Mesenchymal stem cell (in vitro differentiated cells and primary cell): ENCODE measurements around the gene UBR3.

Source experiments
- DNase-seq: peaks from one replicate; pipeline ENCODE4 v3.0.0-alpha.2; 2013
- H2AFZ ChIP-seq: one replicate; pipeline ENCODE4 v1.6.1; 2013; ENCODE audit warnings: low read depth, mild to moderate bottlenecking, control low read depth, inconsistent platforms, low read length, moderate library complexity
- H2AK5ac ChIP-seq: 2 replicates; pipeline ENCODE4 v1.6.1; 2013; ENCODE audit warnings: low read length, moderate library complexity, mild to moderate bottlenecking, inconsistent platforms; ENCODE audit not compliant: severe bottlenecking
- H2BK120ac ChIP-seq: one replicate; pipeline ENCODE4 v1.6.1; 2013; ENCODE audit warnings: low read depth, mild to moderate bottlenecking, inconsistent platforms, low read length, moderate library complexity
- H2BK12ac ChIP-seq, 2 experiments: one replicate each; pipeline ENCODE4 v1.6.1; 2013; ENCODE audit warnings: inconsistent platforms in 2 of 2, low read length in 2 of 2, mild to moderate bottlenecking in 2 of 2, moderate library complexity in 2 of 2, control low read depth in 1 of 2
- H2BK15ac ChIP-seq: one replicate; pipeline ENCODE4 v1.6.1; 2013; ENCODE audit warnings: mild to moderate bottlenecking, low read depth, inconsistent platforms; ENCODE audit not compliant: poor library complexity, severe bottlenecking
- H2BK5ac ChIP-seq: 2 replicates; pipeline ENCODE4 v1.6.1; 2013; ENCODE audit warnings: low read depth, mild to moderate bottlenecking, low read length, control low read depth, inconsistent platforms; ENCODE audit not compliant: poor library complexity, severe bottlenecking
- H3K14ac ChIP-seq, 2 experiments: one replicate each; pipeline ENCODE4 v1.6.1; 2013; ENCODE audit warnings: inconsistent platforms in 2 of 2, low read length in 2 of 2, control low read depth in 1 of 2, mild to moderate bottlenecking in 1 of 2, moderate library complexity in 1 of 2
- H3K18ac ChIP-seq, 2 experiments: one replicate each; pipeline ENCODE4 v1.6.1; 2013; ENCODE audit warnings: inconsistent platforms in 2 of 2, low read length in 2 of 2, control low read depth in 1 of 2, low read depth in 1 of 2, mild to moderate bottlenecking in 1 of 2
- H3K23ac ChIP-seq, 2 experiments: one replicate each; pipeline ENCODE4 v1.6.1; 2013; ENCODE audit warnings: inconsistent platforms in 2 of 2, low read length in 2 of 2, mild to moderate bottlenecking in 2 of 2, moderate library complexity in 2 of 2, control low read depth in 1 of 2
- H3K27ac ChIP-seq: 2 replicates; pipeline ENCODE4 v1.5.1; 2013; ENCODE audit warnings: mild to moderate bottlenecking, moderate library complexity, low read length, control low read depth, inconsistent platforms; ENCODE audit not compliant: poor library complexity, severe bottlenecking
- H3K27me3 ChIP-seq, 2 experiments: 2 replicates each; pipeline versions ENCODE4 v1.6.1 to v1.7.0; 2013; ENCODE audit warnings: low read length in 2 of 2, mild to moderate bottlenecking in 2 of 2, moderate library complexity in 2 of 2, control low read depth in 1 of 2, inconsistent platforms in 1 of 2; ENCODE audit not compliant: control insufficient read depth in 1 of 2, insufficient read depth in 1 of 2
- H3K36me3 ChIP-seq, 2 experiments: 2 replicates each; pipeline versions ENCODE4 v1.6.1 to v1.7.0; 2013; ENCODE audit warnings: low read length in 2 of 2, control low read depth in 1 of 2, inconsistent platforms in 1 of 2, low read depth in 1 of 2, mild to moderate bottlenecking in 1 of 2; ENCODE audit not compliant: insufficient read depth in 2 of 2, control insufficient read depth in 1 of 2
- H3K4ac ChIP-seq, 2 experiments: one replicate each; pipeline ENCODE4 v1.6.1; 2013; ENCODE audit warnings: inconsistent platforms in 2 of 2, low read length in 2 of 2, mild to moderate bottlenecking in 2 of 2, moderate library complexity in 2 of 2, control low read depth in 1 of 2, low read depth in 1 of 2
- H3K4me1 ChIP-seq: 2 replicates; pipeline ENCODE4 v1.6.1; 2013; ENCODE audit warnings: low read depth, low read length, control low read depth; ENCODE audit not compliant: control insufficient read depth, insufficient read depth
- H3K4me2 ChIP-seq: 2 replicates; pipeline ENCODE4 v1.6.1; 2013; ENCODE audit warnings: low read length, mild to moderate bottlenecking, inconsistent platforms; ENCODE audit not compliant: poor library complexity, severe bottlenecking
- H3K4me3 ChIP-seq, 2 experiments: 2 replicates each; pipeline versions ENCODE4 v1.5.1 to v1.7.0; 2013; ENCODE audit warnings: low read length in 2 of 2, mild to moderate bottlenecking in 2 of 2, control low read depth in 1 of 2, low read depth in 1 of 2; ENCODE audit not compliant: insufficient read depth in 1 of 2
- H3K79me1 ChIP-seq: replicated peaks from 2 replicates; pipeline ENCODE4 v1.6.1; 2013; ENCODE audit warnings: mild to moderate bottlenecking, control low read depth, low read length, inconsistent platforms; ENCODE audit not compliant: poor library complexity, severe bottlenecking
- H3K9ac ChIP-seq: 2 replicates; pipeline ENCODE4 v1.7.0; 2013; ENCODE audit warnings: mild to moderate bottlenecking, low read length, moderate library complexity
- H3K9me3 ChIP-seq: 2 replicates; pipeline ENCODE4 v1.7.0; 2013; ENCODE audit warnings: mild to moderate bottlenecking, low read length; ENCODE audit not compliant: control insufficient read depth
- H4K8ac ChIP-seq: one replicate; pipeline ENCODE4 v1.6.1; 2013; ENCODE audit warnings: inconsistent platforms, mild to moderate bottlenecking, low read length, moderate library complexity
- H4K91ac ChIP-seq: one replicate; pipeline ENCODE4 v1.6.1; 2013; ENCODE audit warnings: mild to moderate bottlenecking, low read length, inconsistent platforms
- WGBS: methylation state at CpG from one replicate; pipeline ENCODE4 v1.1.7; 2013; ENCODE audit warnings: mixed read lengths; 5-methylcytosine and 5-hydroxymethylcytosine counted together

UBR3 gene

GRCh38 chr2:170038734-170039133, 211.5 kb downstream of the UBR3 start:
- no peak overlapping the region for H3K4me2 ChIP-seq
- H2BK120ac ChIP-seq, result no peak overlapping the region
- H3K27ac ChIP-seq, result no peak overlapping the region
- no peak overlapping the region for H3K4me3 ChIP-seq
- H3K27me3 ChIP-seq, result no peaks in the 10 kb centered on the region
- H2BK15ac ChIP-seq, result no peak overlapping the region
- no peak overlapping the region for H3K14ac ChIP-seq
- no peak for DNase-seq
- H2AK5ac ChIP-seq, result no peak overlapping the region
- 97% methylated on average over 4 of the region's 4 CpGs for WGBS
- no peaks in the 10 kb centered on the region for H3K9me3 ChIP-seq
- H3K79me1 ChIP-seq, result no peaks in the 10 kb centered on the region
- H3K23ac ChIP-seq, result no peak overlapping the region
- no peak overlapping the region for H2BK5ac ChIP-seq
- H4K91ac ChIP-seq, result no peak overlapping the region
- peaks cover 0 to 21% of the 10 kb centered on the region in 2 experiments for H3K36me3 ChIP-seq
- H3K4me1 ChIP-seq, result no peaks in the 10 kb centered on the region
- H3K18ac ChIP-seq, result no peak overlapping the region
- no peak overlapping the region for H3K4ac ChIP-seq
- no peak overlapping the region for H4K8ac ChIP-seq
- no peak overlapping the region for H2BK12ac ChIP-seq
- no peak overlapping the region for H3K9ac ChIP-seq
- H2AFZ ChIP-seq, result no peak overlapping the region

GRCh38 chr2:170039401-170040172, 212.3 kb downstream of the UBR3 start:
- Histone ChIP-seq H3K79me1 (no peaks in the 10 kb centered on the region), H3K14ac (no peak overlapping the region), H3K4me1 (no peaks in the 10 kb centered on the region), H2BK12ac (no peak overlapping the region), H3K9ac (no peak overlapping the region), H2AK5ac (no peak overlapping the region), H3K27ac (no peak overlapping the region), H3K4me2 (no peak overlapping the region), H3K9me3 (no peaks in the 10 kb centered on the region), H2AFZ (no peak overlapping the region), H3K4me3 (no peak overlapping the region), H4K91ac (no peak overlapping the region), H3K23ac (no peak overlapping the region), H3K36me3 (peaks cover 0 to 23% of the 10 kb centered on the region in 2 experiments), H3K27me3 (no peaks in the 10 kb centered on the region), H2BK15ac (no peak overlapping the region), H4K8ac (no peak overlapping the region), H2BK120ac (no peak overlapping the region), H3K18ac (no peak overlapping the region), H2BK5ac (no peak overlapping the region), H3K4ac (no peak overlapping the region)
- 98% methylated on average over 1 of the region's 2 CpGs for WGBS
- DNase-seq, result no peak

GRCh38 chr2:170044751-170045478, 217.7 kb downstream of the UBR3 start:
- H4K8ac ChIP-seq, result no peak overlapping the region
- H2AFZ ChIP-seq, result no peak overlapping the region
- H4K91ac ChIP-seq, result no peak overlapping the region
- no peaks in the 10 kb centered on the region for H3K9me3 ChIP-seq
- 100% methylated on average over 1 of the region's 3 CpGs for WGBS
- H3K4me1 ChIP-seq, result no peaks in the 10 kb centered on the region
- no peak overlapping the region for H3K4me2 ChIP-seq
- H3K9ac ChIP-seq, result no peak overlapping the region
- H3K36me3 ChIP-seq, result peaks cover 0 to 40% of the 10 kb centered on the region in 2 experiments
- H2BK5ac ChIP-seq, result no peak overlapping the region
- H3K27ac ChIP-seq, result no peak overlapping the region
- H3K4me3 ChIP-seq, result no peak overlapping the region
- H2BK15ac ChIP-seq, result no peak overlapping the region
- no peaks in the 10 kb centered on the region for H3K27me3 ChIP-seq
- no peak overlapping the region for H3K4ac ChIP-seq
- H2BK12ac ChIP-seq, result no peak overlapping the region
- no peaks in the 10 kb centered on the region for H3K79me1 ChIP-seq
- H3K18ac ChIP-seq, result no peak overlapping the region
- no peak overlapping the region for H2AK5ac ChIP-seq
- H3K14ac ChIP-seq, result no peak overlapping the region
- DNase-seq, result no peak
- no peak overlapping the region for H2BK120ac ChIP-seq
- H3K23ac ChIP-seq, result no peak overlapping the region

- H3K4me1 ChIP-seq, result no peaks in the 10 kb centered on the region
- H3K36me3 ChIP-seq, result peaks cover 0 to 34% of the 10 kb centered on the region in 2 experiments
- no peak overlapping the region for H3K4me2 ChIP-seq
- DNase-seq, result peak; percentile 4
- H3K23ac ChIP-seq, result no peak overlapping the region
- no peak overlapping the region for H2AFZ ChIP-seq
- H2BK12ac ChIP-seq, result no peak overlapping the region
- no peaks in the 10 kb centered on the region for H3K27me3 ChIP-seq
- no peak overlapping the region for H4K8ac ChIP-seq
- H3K9me3 ChIP-seq, result no peaks in the 10 kb centered on the region
- WGBS, result 88% methylated on average over 2 of the region's 3 CpGs
- H3K27ac ChIP-seq, result no peak overlapping the region
- no peak overlapping the region for H3K18ac ChIP-seq
- no peak overlapping the region for H3K4ac ChIP-seq
- H2AK5ac ChIP-seq, result no peak overlapping the region
- H3K4me3 ChIP-seq, result no peak overlapping the region
- H2BK120ac ChIP-seq, result no peak overlapping the region
- no peaks in the 10 kb centered on the region for H3K79me1 ChIP-seq
- no peak overlapping the region for H4K91ac ChIP-seq
- H2BK5ac ChIP-seq, result no peak overlapping the region
- H3K9ac ChIP-seq, result no peak overlapping the region
- no peak overlapping the region for H2BK15ac ChIP-seq
- H3K14ac ChIP-seq, result no peak overlapping the region
Measured at GRCh38 chr2:170047331-170048065, 220.2 kb downstream of the UBR3 start.
